ENCODE measurements around the gene PM20D1. TPM values are rescaled to one million over a fixed set of nuclear protein-coding genes. Genes with fewer than 3 reads are reported as not detected.

Gene PM20D1
- total RNA-seq, 1 donor from 2014 or later = not detected

DNA sequence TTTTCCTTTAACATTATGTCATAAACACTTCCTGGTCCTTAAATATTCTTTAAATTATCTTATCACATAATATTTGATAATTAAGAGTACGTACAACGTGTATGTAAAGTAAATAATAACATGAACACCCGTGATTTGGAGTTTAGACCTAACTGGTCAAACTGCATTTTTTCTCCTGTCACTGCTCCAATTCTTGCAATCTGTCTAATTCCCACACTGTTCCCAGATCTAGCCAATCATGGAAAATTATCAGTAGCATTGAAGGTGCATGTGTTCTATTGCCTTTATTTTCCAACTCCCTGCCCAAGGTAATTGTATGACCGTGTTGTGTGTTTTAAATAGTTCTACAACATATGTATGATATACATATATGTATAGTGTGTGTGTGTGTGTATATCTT, 2.1 kb upstream of the PM20D1 start:
- no peaks in the 10 kb centered on the region for H3K4me1 Mint-ChIP-seq (ENCODE audit: unreplicated experiment)
- no peaks in the 10 kb centered on the region for H3K27me3 Mint-ChIP-seq (ENCODE audit: unreplicated experiment)
- TF ChIP-seq, protein P1, sequence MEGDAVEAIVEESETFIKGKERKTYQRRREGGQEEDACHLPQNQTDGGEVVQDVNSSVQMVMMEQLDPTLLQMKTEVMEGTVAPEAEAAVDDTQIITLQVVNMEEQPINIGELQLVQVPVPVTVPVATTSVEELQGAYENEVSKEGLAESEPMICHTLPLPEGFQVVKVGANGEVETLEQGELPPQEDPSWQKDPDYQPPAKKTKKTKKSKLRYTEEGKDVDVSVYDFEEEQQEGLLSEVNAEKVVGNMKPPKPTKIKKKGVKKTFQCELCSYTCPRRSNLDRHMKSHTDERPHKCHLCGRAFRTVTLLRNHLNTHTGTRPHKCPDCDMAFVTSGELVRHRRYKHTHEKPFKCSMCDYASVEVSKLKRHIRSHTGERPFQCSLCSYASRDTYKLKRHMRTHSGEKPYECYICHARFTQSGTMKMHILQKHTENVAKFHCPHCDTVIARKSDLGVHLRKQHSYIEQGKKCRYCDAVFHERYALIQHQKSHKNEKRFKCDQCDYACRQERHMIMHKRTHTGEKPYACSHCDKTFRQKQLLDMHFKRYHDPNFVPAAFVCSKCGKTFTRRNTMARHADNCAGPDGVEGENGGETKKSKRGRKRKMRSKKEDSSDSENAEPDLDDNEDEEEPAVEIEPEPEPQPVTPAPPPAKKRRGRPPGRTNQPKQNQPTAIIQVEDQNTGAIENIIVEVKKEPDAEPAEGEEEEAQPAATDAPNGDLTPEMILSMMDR (IDR thresholded peaks at IDR 0.05) = no peak
- peaks cover 13% of the 10 kb centered on the region for H3K36me3 Mint-ChIP-seq (ENCODE audit: unreplicated experiment)
- no peak overlapping the region for H3K27ac Mint-ChIP-seq (ENCODE audit: unreplicated experiment)
- no peak overlapping the region for H3K4me3 Mint-ChIP-seq (ENCODE audit: unreplicated experiment)
- peaks cover 21% of the 10 kb centered on the region for H3K9me3 Mint-ChIP-seq (ENCODE audit: unreplicated experiment)
- no peak for DNase-seq (ENCODE audit: extremely low spot score, unreplicated experiment)

DNA sequence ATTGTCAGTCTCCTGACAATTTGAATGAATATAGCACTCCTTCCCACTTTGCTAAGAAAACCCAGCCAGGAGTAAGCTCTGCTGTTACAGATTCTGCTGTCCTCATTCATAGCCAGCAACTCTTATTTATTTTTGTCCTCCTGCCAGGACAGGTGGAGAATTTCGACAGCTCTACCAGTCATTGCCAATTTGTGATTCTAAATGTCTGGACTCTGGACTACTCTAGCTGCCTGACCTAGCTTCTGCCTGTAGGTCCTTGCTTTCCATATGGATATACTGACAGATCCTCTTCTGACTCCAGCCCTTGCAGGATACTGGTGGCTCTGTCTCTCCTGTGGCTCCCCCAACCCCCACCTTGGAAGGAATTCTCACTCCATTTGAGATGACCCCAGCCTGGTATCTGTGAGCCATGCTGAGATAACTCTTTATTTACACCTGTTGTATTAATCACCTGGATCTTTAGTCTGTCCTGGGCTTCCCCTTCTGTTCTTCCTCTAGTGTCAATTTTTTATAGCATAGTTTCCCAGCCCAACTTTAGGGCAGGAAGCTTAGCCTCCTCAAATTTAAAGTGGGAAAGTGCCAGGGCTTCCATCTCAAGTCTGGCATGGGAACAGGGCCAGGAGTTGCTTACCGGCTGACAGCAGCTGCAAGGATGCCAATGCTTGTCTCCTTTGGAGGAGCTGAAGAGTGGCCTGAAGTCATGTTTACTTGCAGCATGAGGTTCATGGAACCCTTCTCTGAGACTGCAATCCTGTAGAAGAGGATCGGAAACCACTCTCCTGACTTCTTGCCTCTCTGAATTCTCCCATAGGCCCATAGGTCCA, 6.7 kb downstream of the PM20D1 start:
- Mint-ChIP-seq H3K4me3 (ENCODE audit: unreplicated experiment) (no peak overlapping the region), H3K4me1 (ENCODE audit: unreplicated experiment) (no peaks in the 10 kb centered on the region)
- no peak for DNase-seq (ENCODE audit: extremely low spot score, unreplicated experiment)

DNA sequence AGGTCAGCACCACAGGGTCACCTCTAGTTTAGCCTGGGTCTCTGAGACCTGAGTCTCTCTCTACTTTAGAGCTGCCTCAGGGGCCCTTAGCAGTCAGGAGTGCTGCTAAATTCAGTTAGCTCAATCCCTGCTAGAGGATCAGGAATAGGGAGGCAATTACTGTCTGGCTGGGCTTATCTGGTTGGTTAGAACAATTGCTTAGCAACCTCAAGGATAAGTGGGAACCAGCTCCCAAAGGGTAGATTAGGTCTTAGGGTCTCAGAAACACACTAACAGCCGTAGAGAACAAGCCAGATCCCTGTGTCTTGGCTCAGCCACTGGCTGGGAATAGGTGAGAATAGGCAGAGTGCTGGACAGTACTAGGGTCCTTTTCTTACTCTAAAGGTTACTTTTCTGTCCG, 7.7 kb downstream of the PM20D1 start:
- TF ChIP-seq, protein P1 (IDR thresholded peaks at IDR 0.05) = no peak
- Mint-ChIP-seq H3K4me3 (ENCODE audit: unreplicated experiment) (no peak overlapping the region), H3K4me1 (ENCODE audit: unreplicated experiment) (no peaks in the 10 kb centered on the region), H3K9me3 (ENCODE audit: unreplicated experiment) (no peaks in the 10 kb centered on the region), H3K36me3 (ENCODE audit: unreplicated experiment) (no peaks in the 10 kb centered on the region), H3K27me3 (ENCODE audit: unreplicated experiment) (no peaks in the 10 kb centered on the region), H3K27ac (ENCODE audit: unreplicated experiment) (no peak overlapping the region)
- DNase-seq (ENCODE audit: extremely low spot score, unreplicated experiment) = no peak

More for the DNA sequence above, 6.7 kb downstream of the PM20D1 start:
- TF ChIP-seq, protein P1 (IDR thresholded peaks at IDR 0.05) = no peak
- Mint-ChIP-seq H3K36me3 (ENCODE audit: unreplicated experiment) (no peaks in the 10 kb centered on the region), H3K27ac (ENCODE audit: unreplicated experiment) (no peak overlapping the region), H3K9me3 (ENCODE audit: unreplicated experiment) (no peaks in the 10 kb centered on the region), H3K27me3 (ENCODE audit: unreplicated experiment) (no peaks in the 10 kb centered on the region)

DNA sequence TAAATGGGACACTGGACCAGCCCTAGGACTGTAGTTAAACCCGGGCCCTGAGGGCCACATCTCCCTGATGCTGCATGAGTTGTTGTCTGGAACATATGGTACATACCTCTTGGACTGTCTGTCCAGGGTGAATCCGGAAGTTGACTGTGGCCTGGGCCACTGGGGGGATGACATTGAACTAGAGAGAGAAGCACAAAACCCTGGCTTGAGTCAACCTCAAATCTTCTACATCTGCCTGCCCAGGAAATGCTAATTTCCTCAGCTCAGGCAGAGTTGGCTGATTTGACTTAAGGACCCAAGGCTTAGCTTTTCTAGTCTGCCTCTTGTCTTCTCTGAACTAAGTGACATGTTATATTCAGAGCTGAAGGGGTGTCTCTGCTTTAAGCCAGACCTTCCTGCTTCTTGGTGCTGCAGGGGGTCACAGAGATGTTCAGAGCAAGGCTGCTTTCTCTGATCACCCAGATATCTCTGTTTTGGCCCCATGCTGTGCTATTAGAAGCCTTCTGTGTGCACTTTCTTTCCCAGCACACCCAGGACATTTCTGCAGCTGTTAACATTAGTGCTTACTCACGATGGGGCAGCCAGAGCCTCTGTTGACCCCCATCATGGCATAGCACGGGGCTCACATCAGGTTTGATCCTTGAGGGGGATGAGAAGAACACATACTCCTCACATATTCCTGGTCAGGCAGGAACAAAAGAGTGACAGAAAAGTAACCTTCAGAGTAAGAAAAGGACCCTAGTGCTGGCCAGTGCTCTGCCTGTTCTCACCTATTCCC, 9.6 kb downstream of the PM20D1 start:
- no peak for DNase-seq (ENCODE audit: extremely low spot score, unreplicated experiment)
- no peak overlapping the region for H3K27ac Mint-ChIP-seq (ENCODE audit: unreplicated experiment)
- no peaks in the 10 kb centered on the region for H3K4me1 Mint-ChIP-seq (ENCODE audit: unreplicated experiment)
- H3K36me3 Mint-ChIP-seq (ENCODE audit: unreplicated experiment) = no peaks in the 10 kb centered on the region
- no peaks in the 10 kb centered on the region for H3K27me3 Mint-ChIP-seq (ENCODE audit: unreplicated experiment)
- no peaks in the 10 kb centered on the region for H3K9me3 Mint-ChIP-seq (ENCODE audit: unreplicated experiment)
- no peak overlapping the region for H3K4me3 Mint-ChIP-seq (ENCODE audit: unreplicated experiment)
- TF ChIP-seq, protein P1 (IDR thresholded peaks at IDR 0.05) = no peak

DNA sequence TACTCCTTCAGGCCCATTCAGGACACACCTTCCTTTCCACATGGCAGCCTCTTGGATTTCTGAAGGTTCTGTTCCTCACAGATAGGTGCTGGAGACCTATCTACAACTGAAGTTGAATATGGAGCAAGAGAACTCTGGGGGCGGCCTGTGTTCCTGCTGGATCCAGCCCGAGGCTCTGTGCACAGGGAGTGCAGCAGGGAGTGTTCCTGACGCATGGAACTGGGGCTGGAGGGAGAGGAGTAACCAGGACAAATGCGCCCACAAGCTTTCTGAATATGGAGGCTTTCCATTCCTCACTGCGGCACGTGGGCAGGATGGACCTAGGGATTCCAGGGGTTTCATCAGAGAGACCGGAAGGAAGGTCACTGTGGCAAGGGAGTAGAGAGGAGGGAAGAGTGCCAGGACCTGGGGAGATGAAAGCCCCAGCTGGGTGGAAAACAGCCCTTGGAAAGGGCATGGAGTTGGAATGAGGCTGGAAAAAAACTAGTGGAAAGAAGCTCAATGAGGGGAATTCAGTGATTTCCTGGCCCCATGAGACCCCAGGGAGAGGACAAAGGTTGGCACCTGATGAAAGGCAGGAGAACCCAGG, 12.5 kb downstream of the PM20D1 start:
- no peak for DNase-seq (ENCODE audit: extremely low spot score, unreplicated experiment)
- no peak overlapping the region for H3K27ac Mint-ChIP-seq (ENCODE audit: unreplicated experiment)
- TF ChIP-seq, protein P1 (IDR thresholded peaks at IDR 0.05) = no peak

More for the DNA sequence above, 12.5 kb downstream of the PM20D1 start:
- no peaks in the 10 kb centered on the region for H3K9me3 Mint-ChIP-seq (ENCODE audit: unreplicated experiment)
- no peak overlapping the region for H3K4me3 Mint-ChIP-seq (ENCODE audit: unreplicated experiment)
- H3K27me3 Mint-ChIP-seq (ENCODE audit: unreplicated experiment) = no peaks in the 10 kb centered on the region
- no peaks in the 10 kb centered on the region for H3K36me3 Mint-ChIP-seq (ENCODE audit: unreplicated experiment)
- no peaks in the 10 kb centered on the region for H3K4me1 Mint-ChIP-seq (ENCODE audit: unreplicated experiment)

All from osteocyte (in vitro differentiated cells).